GM21786 (cell line): ENCODE measurements around the gene ZNF692.

Experiments
- ATAC-seq: cut with Tn5 transposase; IDR thresholded peaks from one replicate; pipeline ENCODE4 v1.9.1; 2021; ENCODE audit not compliant: unreplicated experiment

ZNF692 gene

GRCh38 chr1:248828845-248829244 is 30.0 kb downstream of the ZNF692 start:
- ATAC-seq: no peak

DNA sequence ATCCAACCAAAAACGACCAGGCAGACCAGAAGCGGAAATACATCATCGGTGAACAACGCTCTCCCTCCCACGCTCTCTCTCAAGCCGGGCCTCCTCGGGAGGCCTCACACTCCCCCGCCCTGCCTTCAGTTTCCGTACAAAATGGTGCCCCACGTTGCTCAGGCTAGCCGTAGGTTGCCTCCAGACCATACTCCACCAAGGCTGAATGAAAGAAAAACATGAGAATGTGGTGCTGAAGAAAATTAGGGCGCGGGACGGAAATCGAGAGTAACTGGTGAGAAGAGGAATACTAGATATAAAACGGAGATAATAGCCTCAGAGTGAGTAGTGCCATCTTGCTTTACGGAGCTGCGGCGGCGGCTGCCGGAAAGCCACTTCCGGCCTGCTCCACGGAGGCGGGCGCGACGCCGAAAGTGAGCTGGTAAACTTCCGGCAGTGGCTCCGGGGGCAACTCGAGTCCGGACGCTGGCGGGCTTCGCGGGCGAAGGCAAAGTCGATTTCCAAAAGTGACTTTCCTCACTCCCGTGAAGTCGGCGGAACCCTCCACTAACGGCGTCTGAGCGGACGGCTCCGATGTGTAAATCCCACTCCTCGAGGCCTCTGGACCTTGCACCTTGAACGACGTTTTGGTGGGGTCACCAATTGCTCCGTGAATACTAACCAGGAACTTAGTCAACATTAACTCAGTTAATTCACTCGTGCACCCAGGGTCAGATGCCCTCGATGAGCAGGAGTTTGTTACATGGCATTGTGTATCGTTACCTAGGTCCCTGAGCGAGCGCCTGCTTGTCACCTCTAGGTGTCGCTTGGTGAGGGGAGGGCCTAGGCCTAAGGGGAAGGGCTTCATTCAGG is 32.8 kb downstream of the ZNF692 start, which contains the start of gene SH3BP5L:
SH3BP5L (minus strand) TSS at position 7 of the 852 bp plus-strand sequence. CDS start 980 bp downstream, outside the sequence.
- peak; percentile 93 for ATAC-seq

- peak; percentile 2 for ATAC-seq
These were observed 33.3 kb downstream of the ZNF692 start for GRCh38 chr1:248825573-248825908.

- no peak for ATAC-seq
These were observed 33.7 kb downstream of the ZNF692 start for GRCh38 chr1:248825136-248825535.

GRCh38 chr1:248824701-248825100 is 34.2 kb downstream of the ZNF692 start:
- ATAC-seq: no peak

GRCh38 chr1:248824301-248824700 is 34.6 kb downstream of the ZNF692 start:
- no peak for ATAC-seq

DNA sequence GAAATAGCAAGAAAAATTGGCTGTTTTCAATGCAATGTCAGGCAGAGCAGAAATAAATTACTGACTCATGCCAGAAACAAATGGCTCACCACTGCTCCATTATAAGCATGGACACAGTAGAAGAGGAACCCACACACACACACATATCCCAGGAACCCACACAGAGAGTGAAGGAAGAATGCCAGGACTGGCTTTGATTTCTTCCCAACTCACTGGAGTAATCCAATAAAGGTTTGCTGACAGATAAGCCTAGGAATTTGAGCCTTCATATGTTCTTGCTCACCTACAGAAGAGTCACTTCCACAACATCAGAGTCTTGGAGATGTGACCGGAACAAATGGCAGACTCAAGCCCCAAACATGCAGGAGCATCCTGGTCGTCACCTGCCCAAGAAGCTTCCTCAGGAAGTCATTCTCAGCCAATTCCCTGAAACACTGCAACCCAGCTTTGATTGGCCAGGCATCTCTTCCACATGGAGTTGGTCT is 35.3 kb downstream of the ZNF692 start:
- ATAC-seq: no peak

DNA sequence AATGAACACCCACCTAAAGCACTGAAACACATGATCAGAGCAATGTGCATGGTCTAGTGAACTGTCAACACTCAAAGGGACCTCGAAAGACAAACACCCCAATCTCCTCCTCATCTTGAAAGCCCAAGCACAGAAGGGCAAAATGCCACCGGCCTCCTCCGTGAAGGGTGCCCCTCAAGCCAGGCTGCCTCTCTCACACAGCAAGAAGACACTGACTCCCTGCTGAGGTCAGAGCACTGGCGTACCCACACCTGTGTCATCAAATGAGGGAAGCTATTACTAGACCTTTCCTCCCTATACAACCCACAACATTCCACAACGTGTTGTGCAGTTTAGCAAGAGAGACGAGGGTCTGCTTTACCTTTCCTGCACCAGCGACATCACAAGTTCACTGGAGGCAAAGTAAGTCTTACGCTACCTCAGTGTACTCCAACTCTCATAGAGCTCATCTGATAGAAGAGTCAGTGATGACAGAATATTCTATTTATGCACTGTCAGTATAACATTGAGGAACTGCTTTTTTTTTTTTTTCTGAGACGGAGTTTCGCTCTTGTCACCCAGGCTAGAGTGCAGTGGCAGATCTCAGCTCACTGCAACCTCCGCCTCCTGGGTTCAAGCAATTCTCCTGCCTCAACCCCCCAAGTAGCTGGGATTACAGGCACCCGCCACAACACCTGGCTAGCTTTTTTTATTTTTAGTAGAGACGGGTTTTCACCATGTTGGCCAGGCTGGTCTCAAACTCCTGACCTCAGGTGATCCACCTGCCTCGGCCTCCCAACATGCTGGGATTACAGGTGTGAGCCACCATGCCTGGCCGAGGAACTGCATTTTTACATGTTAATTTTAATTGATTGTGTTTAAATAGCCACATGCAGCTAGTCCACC is 36.5 kb downstream of the ZNF692 start:
- ATAC-seq: no peak

DNA sequence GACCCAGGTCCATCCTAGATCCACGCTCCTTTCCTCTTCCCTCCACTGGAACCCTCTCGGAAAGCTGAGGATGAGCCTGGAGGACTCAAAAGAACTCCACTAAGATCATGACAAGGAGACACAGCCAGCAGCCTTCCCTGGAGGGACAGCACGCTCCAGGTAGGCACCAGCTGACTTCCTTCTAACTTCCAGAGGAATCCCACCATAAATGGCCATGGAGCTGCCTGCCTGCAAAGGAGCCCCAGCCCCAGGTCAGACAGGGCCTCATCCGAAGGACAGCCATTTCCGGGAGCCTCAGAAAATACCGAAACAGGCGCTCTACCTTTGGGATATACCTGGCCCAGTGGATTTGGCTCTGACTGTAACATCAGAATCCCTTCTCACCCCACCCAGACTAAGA is 37.2 kb downstream of the ZNF692 start:
- ATAC-seq: no peak

- no peak for ATAC-seq
These were observed 37.8 kb downstream of the ZNF692 start for GRCh38 chr1:248821101-248821500.

DNA sequence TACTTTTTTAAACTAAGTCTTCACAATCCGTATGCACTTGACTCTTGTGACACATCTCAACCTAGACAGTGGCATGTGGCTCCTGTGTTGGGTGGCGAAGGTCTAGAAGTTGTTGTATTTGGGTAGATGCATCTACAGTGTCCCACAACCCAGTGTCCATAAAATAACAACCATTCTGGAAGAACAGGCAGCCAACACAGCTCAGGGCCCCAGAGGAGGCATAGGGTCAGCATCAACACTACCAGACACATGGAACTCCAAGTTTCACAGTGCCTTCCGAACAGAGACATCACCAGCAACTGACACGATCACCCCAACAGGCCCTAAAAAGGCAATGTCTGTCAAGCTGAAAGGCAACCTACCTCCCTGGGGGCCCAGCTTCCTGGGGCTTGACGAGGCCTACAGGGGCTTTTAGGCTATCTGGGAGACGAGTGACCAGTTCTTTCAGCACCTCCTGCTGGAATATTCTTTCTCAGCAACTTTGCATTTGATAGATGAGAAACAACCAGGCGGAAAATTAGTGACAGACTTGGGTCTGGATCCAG is 38.8 kb downstream of the ZNF692 start:
- ATAC-seq: no peak

GRCh38 chr1:248818505-248819374 is 40.1 kb downstream of the ZNF692 start:
- ATAC-seq: peak; percentile 49

GRCh38 chr1:248817065-248817464 is 41.8 kb downstream of the ZNF692 start:
- no peak for ATAC-seq

DNA sequence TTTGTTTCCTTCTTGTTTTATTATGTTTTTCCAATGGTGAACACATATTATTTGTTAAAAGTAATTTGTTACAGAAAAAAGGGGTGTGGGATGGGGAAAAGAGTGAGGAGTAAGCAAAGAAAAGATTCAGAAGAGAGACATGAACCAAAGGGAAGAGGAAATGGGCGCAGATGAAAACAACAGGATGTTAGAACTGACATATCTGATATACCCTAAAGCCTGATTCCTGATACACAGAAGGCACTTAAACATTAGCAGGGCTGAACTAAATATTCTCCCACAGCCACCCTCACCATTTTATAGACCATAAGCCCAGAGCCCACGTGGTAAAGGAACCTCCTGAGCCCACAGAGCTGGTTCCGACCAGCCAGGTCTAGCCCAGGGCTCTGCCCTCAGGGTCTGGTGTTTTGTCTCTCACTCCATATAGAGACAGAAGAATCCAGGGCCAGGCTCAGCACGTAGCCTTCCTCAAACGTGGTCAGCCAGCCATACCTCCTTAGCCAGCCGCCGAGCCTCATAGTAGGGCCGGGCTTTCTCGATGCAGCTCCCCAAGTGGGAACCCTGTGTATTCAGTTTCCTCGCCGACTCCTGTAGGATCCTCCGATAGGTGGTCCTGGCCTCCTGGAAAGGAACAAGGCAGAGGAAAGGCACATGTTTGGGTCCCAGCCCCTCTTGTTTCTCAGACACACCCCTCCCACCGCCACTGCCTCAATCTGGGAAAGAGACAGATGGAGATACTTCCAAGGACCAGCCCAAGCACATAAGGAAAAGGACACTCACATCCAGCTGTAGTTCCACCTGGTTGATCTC is 42.6 kb downstream of the ZNF692 start:
- no peak for ATAC-seq

DNA sequence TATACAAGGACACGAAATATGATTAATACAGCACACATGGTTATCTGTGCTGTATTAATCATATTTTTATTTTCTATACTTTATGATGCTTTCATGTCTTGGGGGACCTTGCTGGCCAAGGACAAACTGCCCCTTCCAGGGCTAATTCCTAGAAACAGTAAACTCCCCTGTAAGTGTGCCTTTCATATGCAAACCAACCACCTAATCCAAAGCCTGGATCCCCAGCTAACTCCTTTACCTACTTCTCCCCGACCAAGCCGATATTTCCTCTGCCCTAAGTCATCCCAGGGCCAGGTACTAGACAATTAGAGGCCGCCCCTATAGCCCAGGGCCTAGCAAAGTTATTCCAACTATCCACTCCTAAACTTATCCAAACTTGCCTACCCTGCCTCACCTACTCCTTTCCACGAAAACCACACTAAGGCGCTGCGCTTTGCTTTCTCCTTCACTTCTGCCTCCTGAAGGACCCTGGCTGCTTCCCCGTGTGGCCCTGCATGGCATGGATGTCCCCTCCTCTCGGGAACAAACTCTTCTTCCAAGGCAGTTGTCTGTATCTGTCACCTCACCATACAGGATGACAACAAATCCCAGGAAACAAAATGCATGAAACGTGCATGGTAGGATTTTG is 43.4 kb downstream of the ZNF692 start:
- ATAC-seq: no peak

- no peak for ATAC-seq
These were observed 44.5 kb downstream of the ZNF692 start for GRCh38 chr1:248814351-248814750.

DNA sequence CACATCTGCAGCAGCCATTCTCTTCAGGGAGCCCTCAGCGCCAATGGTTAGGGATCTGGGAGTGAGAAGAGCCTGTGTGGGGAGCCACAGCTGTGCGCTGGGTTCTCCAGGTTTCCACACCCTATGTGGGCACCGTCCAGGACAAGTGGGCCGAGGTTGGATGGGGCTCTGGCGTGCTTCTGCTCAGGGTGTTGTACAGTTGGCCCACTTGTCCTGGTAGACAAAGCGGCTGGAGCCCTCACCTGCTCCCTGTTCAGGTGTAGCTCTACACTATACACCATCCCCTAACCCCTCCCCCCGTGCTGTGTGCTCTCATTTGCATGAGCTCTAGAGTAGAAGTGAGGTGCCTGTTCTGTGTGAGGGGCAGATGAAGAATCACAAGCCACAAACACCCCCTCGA is 45.3 kb downstream of the ZNF692 start:
- no peak for ATAC-seq

DNA sequence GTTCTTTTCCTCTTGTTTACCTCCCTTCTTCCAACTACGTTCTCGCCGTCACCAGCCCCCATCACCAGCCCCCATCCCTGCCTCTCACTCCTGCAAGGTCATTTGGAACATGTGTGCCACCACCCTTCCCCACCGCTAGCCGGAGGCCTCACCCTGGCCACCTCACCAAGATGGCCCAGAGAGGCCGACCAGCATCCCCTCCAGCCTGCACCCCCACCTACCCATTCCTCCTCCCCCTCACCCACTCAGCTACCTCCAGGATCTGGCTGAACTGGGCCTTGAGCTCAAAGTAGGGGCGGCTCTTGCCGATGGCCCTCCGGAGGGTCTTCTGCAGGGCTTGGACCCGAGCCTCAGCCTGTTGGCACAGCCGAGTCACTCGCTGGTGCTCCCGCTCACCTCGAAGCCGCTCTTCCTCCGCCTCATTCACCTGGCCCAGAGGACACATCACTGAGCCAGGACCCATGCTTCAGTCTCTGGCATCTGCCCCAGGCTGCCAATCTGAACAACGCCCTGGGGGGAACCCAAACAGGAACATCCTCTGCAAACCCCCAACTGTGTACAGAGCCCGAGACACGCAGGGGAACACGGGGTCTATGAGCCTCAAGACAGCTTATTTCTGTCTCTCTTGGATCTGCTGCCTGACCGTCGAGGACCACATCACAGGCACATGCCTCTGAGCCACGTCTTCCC is 46.0 kb downstream of the ZNF692 start:
- ATAC-seq: no peak
